GM23338 (cell line): ENCODE results near the gene SLC16A5. TPM values are rescaled to one million over a fixed set of nuclear protein-coding genes. Genes with fewer than 3 reads are reported as not detected.

Source experiments
- ATAC-seq: fragments of 200-7000 bp; cut with Tn5 transposase; 3 replicates; pipeline ENCODE4 v1.9.1; 2020
- DNase-seq: peaks from one replicate; pipeline ENCODE4 v3.0.0-alpha.2; 2015; ENCODE audit warnings: low spot score
- H2AFZ ChIP-seq: fragments of 200-600 bp; sonication (generic); 2 replicates; pipeline ENCODE4 v1.8.0; 2016; ENCODE audit warnings: antibody characterized with exemption, mild to moderate bottlenecking, moderate library complexity
- H3F3A ChIP-seq: fragments of 200-600 bp; sonication (generic); replicated peaks from 2 replicates; pipeline ENCODE4 v1.8.0; 2017; ENCODE audit warnings: antibody characterized with exemption, mixed run types, low read depth
- H3K27ac ChIP-seq: fragments of 200-600 bp; sonication (generic); 2 replicates; pipeline ENCODE4 v1.6.1; 2016; ENCODE audit warnings: low read depth
- H3K27me3 ChIP-seq: fragments of 200-600 bp; sonication (generic); 2 replicates; pipeline ENCODE4 v1.8.0; 2016; ENCODE audit warnings: mild to moderate bottlenecking, mixed run types, moderate library complexity; ENCODE audit not compliant: insufficient read depth
- H3K36me3 ChIP-seq: fragments of 200-600 bp; sonication (generic); 2 replicates; pipeline ENCODE4 v1.8.0; 2016; ENCODE audit warnings: mild to moderate bottlenecking; ENCODE audit not compliant: insufficient read depth
- H3K4me1 ChIP-seq: fragments of 200-600 bp; sonication (generic); 2 replicates; pipeline ENCODE4 v1.8.0; 2016; ENCODE audit warnings: mild to moderate bottlenecking, moderate library complexity; ENCODE audit not compliant: insufficient read depth
- H3K4me2 ChIP-seq: fragments of 200-600 bp; sonication (generic); 2 replicates; pipeline ENCODE4 v1.7.1; 2017; ENCODE audit warnings: mixed run types
- H3K4me3 ChIP-seq: fragments of 200-600 bp; sonication (generic); 2 replicates; pipeline ENCODE4 v1.6.1; 2016; ENCODE audit warnings: mixed run types
- H3K79me2 ChIP-seq: fragments of 200-600 bp; sonication (generic); replicated peaks from 2 replicates; pipeline ENCODE4 v1.8.0; 2017; ENCODE audit warnings: mild to moderate bottlenecking; ENCODE audit not compliant: insufficient read depth
- H3K9me2 ChIP-seq: fragments of 200-600 bp; sonication (generic); 2 replicates; pipeline ENCODE4 v1.8.0; 2017; ENCODE audit not compliant: insufficient read depth
- H4K20me1 ChIP-seq: fragments of 200-600 bp; sonication (generic); replicated peaks from 2 replicates; pipeline ENCODE4 v1.8.0; 2017; ENCODE audit warnings: mild to moderate bottlenecking; ENCODE audit not compliant: insufficient read depth
- H3K27ac Mint-ChIP-seq: 2 replicates; pipeline ENCODE4 v1.8.0; 2020; ENCODE audit warnings: inconsistent platforms, mild to moderate bottlenecking, moderate library complexity, mixed read lengths
- H3K27me3 Mint-ChIP-seq: 3 replicates; pipeline ENCODE4 v1.8.0; 2022; ENCODE audit warnings: low read depth, mild to moderate bottlenecking, moderate library complexity, mixed read lengths, inconsistent platforms; ENCODE audit not compliant: insufficient read depth, poor library complexity
- H3K36me3 Mint-ChIP-seq: 3 replicates; pipeline ENCODE4 v1.8.0; 2021; ENCODE audit warnings: low read depth, mild to moderate bottlenecking, inconsistent platforms, moderate library complexity, mixed read lengths
- H3K4me1 Mint-ChIP-seq: 3 replicates; pipeline ENCODE4 v1.8.0; 2020; ENCODE audit warnings: mild to moderate bottlenecking, inconsistent platforms, mixed read lengths
- H3K4me3 Mint-ChIP-seq: 3 replicates; pipeline ENCODE4 v1.8.0; 2021; ENCODE audit warnings: moderate library complexity, mild to moderate bottlenecking, inconsistent platforms, mixed read lengths
- H3K9me3 Mint-ChIP-seq: 3 replicates; pipeline ENCODE4 v1.8.0; 2020; ENCODE audit warnings: moderate library complexity, mild to moderate bottlenecking, inconsistent platforms, mixed read lengths
- CREB1 ChIP-seq: fragments of 250-450 bp; sonication (Bioruptor Pico); IDR thresholded peaks from 2 replicates; pipeline ENCODE4 v1.5.0; 2020; ENCODE audit warnings: low read depth, mild to moderate bottlenecking, moderate library complexity
- EZH2 ChIP-seq: fragments of 200-600 bp; sonication (generic); IDR thresholded peaks from one replicate; pipeline ENCODE4 v1.8.0; 2017; ENCODE audit warnings: antibody characterized with exemption, mild to moderate bottlenecking, low read depth; ENCODE audit not compliant: unreplicated experiment
- EZH2phosphoT487 ChIP-seq: fragments of 200-600 bp; sonication (generic); IDR thresholded peaks from one replicate; pipeline ENCODE4 v1.8.1; 2018; ENCODE audit warnings: antibody characterized with exemption; ENCODE audit not compliant: unreplicated experiment
- JUNB ChIP-seq: IDR thresholded peaks from one replicate; pipeline ENCODE4 v1.6.1; 2016; ENCODE audit warnings: antibody characterized with exemption; ENCODE audit not compliant: unreplicated experiment
- NANOG ChIP-seq: IDR thresholded peaks from 2 replicates; pipeline ENCODE4 v1.6.1; 2016; ENCODE audit warnings: antibody characterized with exemption, borderline replicate concordance
- POLR2AphosphoS5 ChIP-seq: IDR thresholded peaks from 2 replicates; pipeline ENCODE4 v1.6.1; 2016; ENCODE audit warnings: antibody characterized with exemption, low read depth
- STAT1 ChIP-seq: IDR thresholded peaks from one replicate; pipeline ENCODE4 v1.6.1; 2016; ENCODE audit warnings: antibody characterized with exemption; ENCODE audit not compliant: unreplicated experiment
- ZNF114 ChIP-seq: fragments of 250-450 bp; sonication (Bioruptor Pico); IDR thresholded peaks from 2 replicates; pipeline ENCODE4 v1.5.0; 2020; ENCODE audit warnings: mild to moderate bottlenecking, moderate library complexity
- ZNF331 ChIP-seq: fragments of 250-450 bp; sonication (Bioruptor Pico); IDR thresholded peaks from 2 replicates; pipeline ENCODE4 v1.5.0; 2020; ENCODE audit warnings: low read depth, mild to moderate bottlenecking, moderate library complexity
- polyA plus RNA-seq: library from polyadenylated mRNA; unstranded; fragments of >200 nt; fragmentation: Nextera tagmentation; extraction: Ambion mirVana; gene quantifications from 2 replicates; pipeline ENCODE4 v1.2.1, GENCODE V29; 2016
- total RNA-seq: library from RNA; depleted of rRNA; stranded (reverse); fragments of >200 nt; shearing (Covaris generic); gene quantifications from 2 replicates; pipeline ENCODE4 v1.2.3, GENCODE V29; 2014
- TF ChIP-seq, protein P1 (sequence below): fragments of 250-450 bp; sonication (Bioruptor Pico); IDR thresholded peaks from 2 replicates; pipeline ENCODE4 v1.5.0; 2020; ENCODE audit warnings: mild to moderate bottlenecking, moderate library complexity
- TF ChIP-seq, protein P2 (sequence below), 2 experiments: fragments of 200-600 bp in 1 of 2; sonication (generic) in 1 of 2; conservative IDR thresholded peaks; 2 replicates each; pipeline versions ENCODE4 v1.5.1 to v1.6.1; 2016 to 2017; ENCODE audit warnings: antibody characterized with exemption in 2 of 2, low read depth in 2 of 2, mild to moderate bottlenecking in 2 of 2, moderate library complexity in 1 of 2
- TF ChIP-seq, protein P3 (sequence below): IDR thresholded peaks from 2 replicates; pipeline ENCODE4 v1.6.1; 2016; ENCODE audit warnings: antibody characterized with exemption
- TF ChIP-seq, protein P4 (sequence below): IDR thresholded peaks from one replicate; pipeline ENCODE4 v1.6.1; 2018; ENCODE audit warnings: antibody characterized with exemption; ENCODE audit not compliant: unreplicated experiment

The SLC16A5 gene
- total and polyA plus RNA-seq, 2 experiments from 2014 or later = 7.3 to 40.0 TPM

DNA sequence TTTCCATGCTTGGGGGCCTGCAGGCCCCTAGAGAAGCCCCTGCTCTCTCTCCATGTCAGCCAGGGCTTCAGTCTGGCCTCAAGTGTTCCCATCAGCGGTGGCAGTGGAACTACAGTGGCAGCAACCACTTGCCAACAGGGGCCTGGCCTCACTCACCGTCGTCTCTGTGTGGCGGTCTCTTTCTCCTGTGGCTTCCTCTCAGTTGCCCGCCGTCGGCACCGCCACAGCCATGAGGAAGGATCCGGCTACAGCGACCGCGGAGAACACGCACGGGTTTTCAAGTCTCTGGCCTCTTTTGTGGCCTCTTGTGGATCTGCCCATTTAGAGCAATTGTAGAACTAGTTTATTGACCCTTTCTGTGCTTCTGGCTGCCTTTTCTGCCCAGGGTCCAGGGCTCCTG, 30.6 kb downstream of the SLC16A5 start:
- Histone ChIP-seq H3K36me3 (no peaks in the 10 kb centered on the region), H2AFZ (no peak overlapping the region), H3F3A (0 out of 2 replicates have a peak, but pooled peaks cover 11% of the 10 kb centered on the region), H3K27me3 (no peaks in the 10 kb centered on the region), H3K9me2 (no peaks in the 10 kb centered on the region), H3K4me1 (peaks cover 3% of the 10 kb centered on the region; the same call in 1 of the 2 replicates), H3K4me2 (no peak overlapping the region), H3K79me2 (0 out of 2 replicates have a peak, but pooled peaks cover 4% of the 10 kb centered on the region), H3K4me3 (no peak overlapping the region), H3K27ac (no peak overlapping the region), H4K20me1 (no peaks in the 10 kb centered on the region; the same call in 1 of the 2 replicates)
- peaks cover 5% of the 10 kb centered on the region for H3K27me3 Mint-ChIP-seq
- H3K27ac Mint-ChIP-seq = no peak overlapping the region
- DNase-seq (no peak), ATAC-seq (no peak)
- H3K4me3 Mint-ChIP-seq = no peak overlapping the region
- peaks cover 10% of the 10 kb centered on the region for H3K4me1 Mint-ChIP-seq
- TF ChIP-seq, protein P1, sequence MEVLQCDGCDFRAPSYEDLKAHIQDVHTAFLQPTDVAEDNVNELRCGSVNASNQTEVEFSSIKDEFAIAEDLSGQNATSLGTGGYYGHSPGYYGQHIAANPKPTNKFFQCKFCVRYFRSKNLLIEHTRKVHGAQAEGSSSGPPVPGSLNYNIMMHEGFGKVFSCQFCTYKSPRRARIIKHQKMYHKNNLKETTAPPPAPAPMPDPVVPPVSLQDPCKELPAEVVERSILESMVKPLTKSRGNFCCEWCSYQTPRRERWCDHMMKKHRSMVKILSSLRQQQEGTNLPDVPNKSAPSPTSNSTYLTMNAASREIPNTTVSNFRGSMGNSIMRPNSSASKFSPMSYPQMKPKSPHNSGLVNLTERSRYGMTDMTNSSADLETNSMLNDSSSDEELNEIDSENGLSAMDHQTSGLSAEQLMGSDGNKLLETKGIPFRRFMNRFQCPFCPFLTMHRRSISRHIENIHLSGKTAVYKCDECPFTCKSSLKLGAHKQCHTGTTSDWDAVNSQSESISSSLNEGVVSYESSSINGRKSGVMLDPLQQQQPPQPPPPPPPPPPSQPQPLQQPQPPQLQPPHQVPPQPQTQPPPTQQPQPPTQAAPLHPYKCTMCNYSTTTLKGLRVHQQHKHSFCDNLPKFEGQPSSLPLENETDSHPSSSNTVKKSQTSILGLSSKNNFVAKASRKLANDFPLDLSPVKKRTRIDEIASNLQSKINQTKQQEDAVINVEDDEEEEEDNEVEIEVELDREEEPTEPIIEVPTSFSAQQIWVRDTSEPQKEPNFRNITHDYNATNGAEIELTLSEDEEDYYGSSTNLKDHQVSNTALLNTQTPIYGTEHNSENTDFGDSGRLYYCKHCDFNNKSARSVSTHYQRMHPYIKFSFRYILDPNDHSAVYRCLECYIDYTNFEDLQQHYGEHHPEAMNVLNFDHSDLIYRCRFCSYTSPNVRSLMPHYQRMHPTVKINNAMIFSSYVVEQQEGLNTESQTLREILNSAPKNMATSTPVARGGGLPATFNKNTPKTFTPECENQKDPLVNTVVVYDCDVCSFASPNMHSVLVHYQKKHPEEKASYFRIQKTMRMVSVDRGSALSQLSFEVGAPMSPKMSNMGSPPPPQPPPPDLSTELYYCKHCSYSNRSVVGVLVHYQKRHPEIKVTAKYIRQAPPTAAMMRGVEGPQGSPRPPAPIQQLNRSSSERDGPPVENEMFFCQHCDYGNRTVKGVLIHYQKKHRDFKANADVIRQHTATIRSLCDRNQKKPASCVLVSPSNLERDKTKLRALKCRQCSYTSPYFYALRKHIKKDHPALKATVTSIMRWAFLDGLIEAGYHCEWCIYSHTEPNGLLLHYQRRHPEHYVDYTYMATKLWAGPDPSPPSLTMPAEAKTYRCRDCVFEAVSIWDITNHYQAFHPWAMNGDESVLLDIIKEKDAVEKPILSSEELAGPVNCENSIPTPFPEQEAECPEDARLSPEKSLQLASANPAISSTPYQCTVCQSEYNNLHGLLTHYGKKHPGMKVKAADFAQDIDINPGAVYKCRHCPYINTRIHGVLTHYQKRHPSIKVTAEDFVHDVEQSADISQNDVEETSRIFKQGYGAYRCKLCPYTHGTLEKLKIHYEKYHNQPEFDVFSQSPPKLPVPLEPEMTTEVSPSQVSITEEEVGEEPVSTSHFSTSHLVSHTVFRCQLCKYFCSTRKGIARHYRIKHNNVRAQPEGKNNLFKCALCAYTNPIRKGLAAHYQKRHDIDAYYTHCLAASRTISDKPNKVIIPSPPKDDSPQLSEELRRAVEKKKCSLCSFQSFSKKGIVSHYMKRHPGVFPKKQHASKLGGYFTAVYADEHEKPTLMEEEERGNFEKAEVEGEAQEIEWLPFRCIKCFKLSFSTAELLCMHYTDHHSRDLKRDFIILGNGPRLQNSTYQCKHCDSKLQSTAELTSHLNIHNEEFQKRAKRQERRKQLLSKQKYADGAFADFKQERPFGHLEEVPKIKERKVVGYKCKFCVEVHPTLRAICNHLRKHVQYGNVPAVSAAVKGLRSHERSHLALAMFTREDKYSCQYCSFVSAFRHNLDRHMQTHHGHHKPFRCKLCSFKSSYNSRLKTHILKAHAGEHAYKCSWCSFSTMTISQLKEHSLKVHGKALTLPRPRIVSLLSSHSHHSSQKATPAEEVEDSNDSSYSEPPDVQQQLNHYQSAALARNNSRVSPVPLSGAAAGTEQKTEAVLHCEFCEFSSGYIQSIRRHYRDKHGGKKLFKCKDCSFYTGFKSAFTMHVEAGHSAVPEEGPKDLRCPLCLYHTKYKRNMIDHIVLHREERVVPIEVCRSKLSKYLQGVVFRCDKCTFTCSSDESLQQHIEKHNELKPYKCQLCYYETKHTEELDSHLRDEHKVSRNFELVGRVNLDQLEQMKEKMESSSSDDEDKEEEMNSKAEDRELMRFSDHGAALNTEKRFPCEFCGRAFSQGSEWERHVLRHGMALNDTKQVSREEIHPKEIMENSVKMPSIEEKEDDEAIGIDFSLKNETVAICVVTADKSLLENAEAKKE (CRISPR knock-in tag) = no peak
- no peak for TF ChIP-seq ZNF331 (CRISPR knock-in tag)
- TF ChIP-seq, protein P2, sequence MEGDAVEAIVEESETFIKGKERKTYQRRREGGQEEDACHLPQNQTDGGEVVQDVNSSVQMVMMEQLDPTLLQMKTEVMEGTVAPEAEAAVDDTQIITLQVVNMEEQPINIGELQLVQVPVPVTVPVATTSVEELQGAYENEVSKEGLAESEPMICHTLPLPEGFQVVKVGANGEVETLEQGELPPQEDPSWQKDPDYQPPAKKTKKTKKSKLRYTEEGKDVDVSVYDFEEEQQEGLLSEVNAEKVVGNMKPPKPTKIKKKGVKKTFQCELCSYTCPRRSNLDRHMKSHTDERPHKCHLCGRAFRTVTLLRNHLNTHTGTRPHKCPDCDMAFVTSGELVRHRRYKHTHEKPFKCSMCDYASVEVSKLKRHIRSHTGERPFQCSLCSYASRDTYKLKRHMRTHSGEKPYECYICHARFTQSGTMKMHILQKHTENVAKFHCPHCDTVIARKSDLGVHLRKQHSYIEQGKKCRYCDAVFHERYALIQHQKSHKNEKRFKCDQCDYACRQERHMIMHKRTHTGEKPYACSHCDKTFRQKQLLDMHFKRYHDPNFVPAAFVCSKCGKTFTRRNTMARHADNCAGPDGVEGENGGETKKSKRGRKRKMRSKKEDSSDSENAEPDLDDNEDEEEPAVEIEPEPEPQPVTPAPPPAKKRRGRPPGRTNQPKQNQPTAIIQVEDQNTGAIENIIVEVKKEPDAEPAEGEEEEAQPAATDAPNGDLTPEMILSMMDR (conservative IDR thresholded peaks at IDR 0.05; ENCODE audit: low read depth in 2 of 2) = no peak
- no peak for TF ChIP-seq POLR2AphosphoS5
- no peak for TF ChIP-seq STAT1
- no peak for TF ChIP-seq NANOG
- TF ChIP-seq, protein P3, sequence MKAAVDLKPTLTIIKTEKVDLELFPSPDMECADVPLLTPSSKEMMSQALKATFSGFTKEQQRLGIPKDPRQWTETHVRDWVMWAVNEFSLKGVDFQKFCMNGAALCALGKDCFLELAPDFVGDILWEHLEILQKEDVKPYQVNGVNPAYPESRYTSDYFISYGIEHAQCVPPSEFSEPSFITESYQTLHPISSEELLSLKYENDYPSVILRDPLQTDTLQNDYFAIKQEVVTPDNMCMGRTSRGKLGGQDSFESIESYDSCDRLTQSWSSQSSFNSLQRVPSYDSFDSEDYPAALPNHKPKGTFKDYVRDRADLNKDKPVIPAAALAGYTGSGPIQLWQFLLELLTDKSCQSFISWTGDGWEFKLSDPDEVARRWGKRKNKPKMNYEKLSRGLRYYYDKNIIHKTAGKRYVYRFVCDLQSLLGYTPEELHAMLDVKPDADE = no peak
- TF ChIP-seq, protein P4, sequence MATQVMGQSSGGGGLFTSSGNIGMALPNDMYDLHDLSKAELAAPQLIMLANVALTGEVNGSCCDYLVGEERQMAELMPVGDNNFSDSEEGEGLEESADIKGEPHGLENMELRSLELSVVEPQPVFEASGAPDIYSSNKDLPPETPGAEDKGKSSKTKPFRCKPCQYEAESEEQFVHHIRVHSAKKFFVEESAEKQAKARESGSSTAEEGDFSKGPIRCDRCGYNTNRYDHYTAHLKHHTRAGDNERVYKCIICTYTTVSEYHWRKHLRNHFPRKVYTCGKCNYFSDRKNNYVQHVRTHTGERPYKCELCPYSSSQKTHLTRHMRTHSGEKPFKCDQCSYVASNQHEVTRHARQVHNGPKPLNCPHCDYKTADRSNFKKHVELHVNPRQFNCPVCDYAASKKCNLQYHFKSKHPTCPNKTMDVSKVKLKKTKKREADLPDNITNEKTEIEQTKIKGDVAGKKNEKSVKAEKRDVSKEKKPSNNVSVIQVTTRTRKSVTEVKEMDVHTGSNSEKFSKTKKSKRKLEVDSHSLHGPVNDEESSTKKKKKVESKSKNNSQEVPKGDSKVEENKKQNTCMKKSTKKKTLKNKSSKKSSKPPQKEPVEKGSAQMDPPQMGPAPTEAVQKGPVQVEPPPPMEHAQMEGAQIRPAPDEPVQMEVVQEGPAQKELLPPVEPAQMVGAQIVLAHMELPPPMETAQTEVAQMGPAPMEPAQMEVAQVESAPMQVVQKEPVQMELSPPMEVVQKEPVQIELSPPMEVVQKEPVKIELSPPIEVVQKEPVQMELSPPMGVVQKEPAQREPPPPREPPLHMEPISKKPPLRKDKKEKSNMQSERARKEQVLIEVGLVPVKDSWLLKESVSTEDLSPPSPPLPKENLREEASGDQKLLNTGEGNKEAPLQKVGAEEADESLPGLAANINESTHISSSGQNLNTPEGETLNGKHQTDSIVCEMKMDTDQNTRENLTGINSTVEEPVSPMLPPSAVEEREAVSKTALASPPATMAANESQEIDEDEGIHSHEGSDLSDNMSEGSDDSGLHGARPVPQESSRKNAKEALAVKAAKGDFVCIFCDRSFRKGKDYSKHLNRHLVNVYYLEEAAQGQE = no peak
- TF ChIP-seq EZH2 = no peak
- no peak for TF ChIP-seq JUNB
- no peak for TF ChIP-seq EZH2phosphoT487
- no peak for TF ChIP-seq ZNF114 (CRISPR knock-in tag)
- TF ChIP-seq CREB1 = no peak
- no peaks in the 10 kb centered on the region for H3K9me3 Mint-ChIP-seq
- peaks cover 16% of the 10 kb centered on the region for H3K36me3 Mint-ChIP-seq
